ENCODE measurements around the gene UBL4A.
A peak's percentile ranks its signal among the peaks of the same experiment; 100 is the strongest.

Gene UBL4A

DNA sequence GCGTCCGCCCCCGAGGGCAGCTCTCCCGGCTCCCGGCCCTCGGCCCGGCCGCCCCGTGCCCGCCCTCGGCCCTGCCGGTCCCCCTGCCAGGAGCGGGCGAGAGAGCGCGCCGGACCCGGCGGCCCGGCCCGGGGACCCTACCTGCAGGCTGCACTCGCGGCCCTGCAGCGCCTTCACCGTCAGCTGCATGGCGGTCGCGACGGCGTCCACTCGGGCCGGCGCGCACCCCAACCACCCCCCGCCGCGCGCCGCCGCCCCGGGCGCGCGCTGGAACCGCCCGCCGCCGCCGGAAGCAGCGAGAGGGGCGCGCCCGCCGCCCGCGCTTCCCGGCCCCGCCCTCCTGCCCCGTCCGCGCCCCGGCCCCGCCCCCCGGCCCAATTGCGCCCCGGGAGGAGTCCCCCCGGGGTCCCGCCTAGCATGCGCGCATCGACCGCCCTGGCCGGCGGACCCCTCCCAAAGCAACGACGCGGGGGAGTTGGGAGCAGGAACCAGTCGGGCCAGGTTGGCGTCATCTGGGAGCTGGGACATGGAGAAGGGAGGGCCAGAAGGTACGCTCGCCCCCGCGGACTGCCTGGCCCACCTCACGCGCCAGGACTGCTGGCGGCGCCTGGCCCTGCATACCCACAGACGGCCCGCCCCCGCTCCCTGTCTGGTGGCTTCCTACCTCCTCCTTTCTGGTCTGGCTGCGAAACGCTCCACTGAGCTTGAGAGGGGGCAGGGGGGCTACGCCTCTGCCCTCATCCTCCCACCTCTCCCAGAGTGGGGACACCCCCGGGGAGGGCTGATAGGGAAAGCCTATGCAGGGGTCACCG lies at the start of gene UBL4A:
Gene UBL4A, minus strand, starts transcription at position 220 of the 812 bp plus-strand sequence. Its CDS starts 31 bp downstream, at position 189.
- no peak for DNase-seq (ENCODE audit: low read depth)

DNA sequence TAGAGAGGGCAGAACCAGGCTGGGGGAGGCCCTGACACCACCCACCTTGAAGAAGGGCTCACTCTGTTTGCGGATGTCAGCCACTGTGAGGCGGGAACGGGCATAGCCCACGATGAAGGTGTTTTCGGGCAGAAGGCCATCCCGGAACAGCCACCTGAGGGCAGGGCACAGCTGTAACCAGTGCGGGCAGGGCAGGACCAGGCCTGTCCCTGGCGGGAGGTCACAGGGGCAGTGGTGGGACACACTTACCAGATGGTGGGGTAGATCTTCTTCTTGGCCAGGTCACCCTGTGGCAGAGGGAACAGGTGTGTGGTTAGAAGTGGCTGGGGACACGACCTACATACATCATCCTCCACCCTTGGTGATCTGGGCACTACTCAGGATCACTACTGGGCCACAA lies 49.5 kb upstream of the UBL4A start:
- no peak for DNase-seq (ENCODE audit: low read depth)

DNA sequence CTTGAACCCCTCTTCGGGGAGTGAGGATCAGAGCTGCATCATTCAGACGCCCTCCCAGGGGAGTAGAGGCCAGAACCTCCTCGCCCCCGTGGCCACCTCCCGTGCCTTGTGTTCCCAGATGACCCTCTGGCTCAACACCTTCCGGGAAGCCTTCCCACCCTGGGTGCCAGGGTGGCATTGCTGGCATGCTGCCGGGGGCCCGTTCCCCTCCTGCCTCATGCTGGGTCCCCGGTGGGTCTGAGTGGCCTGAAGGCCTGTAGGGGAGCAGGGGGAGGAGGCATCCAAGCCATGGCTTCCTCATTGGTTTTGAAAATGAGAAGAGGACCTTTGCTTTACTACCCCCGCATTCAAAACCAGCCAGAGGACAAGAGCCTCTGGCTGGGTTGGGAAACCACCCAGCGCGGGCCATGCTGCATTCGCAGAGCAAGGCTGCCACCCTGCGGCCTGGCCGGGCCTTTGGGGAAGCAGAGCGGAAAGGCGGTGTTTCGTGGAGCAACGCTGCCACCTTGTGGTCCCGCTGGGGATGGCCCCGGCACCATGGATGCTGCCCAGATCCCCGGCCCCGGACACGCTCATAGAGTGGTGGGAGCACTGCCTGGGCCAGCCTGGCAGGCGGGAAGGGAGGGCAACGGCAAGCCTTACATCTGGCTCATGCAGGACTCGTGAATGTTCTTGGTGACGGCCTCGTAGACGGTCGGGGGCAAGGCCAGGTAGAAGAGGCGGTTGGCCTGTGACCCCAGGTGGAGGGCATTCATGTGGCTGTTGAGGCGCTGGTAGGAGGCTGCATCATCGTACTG lies 48.3 kb upstream of the UBL4A start:
- DNase-seq (ENCODE audit: low read depth) = no peak

DNA sequence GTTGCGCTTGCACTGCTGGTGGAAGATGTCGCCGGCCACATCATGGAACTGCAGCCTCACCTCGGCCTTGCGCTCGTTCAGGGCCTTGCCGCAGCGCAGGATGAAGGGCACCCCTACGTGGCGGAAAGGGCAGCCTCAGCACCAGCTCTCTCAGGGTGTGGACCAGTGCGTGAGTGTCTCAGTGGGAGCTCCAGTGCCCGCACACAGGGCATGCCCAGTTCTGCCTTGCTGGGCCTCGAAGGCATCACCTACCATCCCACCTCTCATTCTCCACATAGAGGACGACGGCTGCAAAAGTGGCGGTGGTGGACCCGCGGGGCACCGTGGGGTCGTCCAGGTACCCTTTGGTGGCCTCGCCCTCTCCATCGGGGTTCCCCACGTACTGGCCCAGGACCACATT lies 46.3 kb upstream of the UBL4A start:
- DNase-seq (ENCODE audit: low read depth) = no peak

DNA sequence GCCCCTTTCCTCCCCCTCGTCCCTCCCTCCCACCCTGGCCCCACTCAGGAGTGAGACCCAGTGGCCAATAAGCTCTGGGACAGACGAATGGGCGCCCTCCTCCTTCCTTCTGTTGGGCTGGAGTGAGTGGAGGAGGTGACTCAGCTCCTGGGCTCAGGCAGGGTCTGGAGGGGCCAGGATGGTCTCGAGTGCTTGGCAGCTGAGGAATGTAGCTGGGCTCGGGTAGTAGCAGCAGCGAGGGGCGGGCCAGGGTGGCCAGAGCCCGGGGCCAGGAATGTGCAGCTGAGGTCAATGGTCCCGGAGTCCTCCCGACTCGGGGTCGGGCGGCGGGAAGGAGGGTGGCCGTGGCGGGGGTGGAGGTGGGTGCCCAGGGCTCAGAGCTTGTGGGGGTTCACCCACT lies 45.2 kb upstream of the UBL4A start:
- no peak for DNase-seq (ENCODE audit: low read depth)

DNA sequence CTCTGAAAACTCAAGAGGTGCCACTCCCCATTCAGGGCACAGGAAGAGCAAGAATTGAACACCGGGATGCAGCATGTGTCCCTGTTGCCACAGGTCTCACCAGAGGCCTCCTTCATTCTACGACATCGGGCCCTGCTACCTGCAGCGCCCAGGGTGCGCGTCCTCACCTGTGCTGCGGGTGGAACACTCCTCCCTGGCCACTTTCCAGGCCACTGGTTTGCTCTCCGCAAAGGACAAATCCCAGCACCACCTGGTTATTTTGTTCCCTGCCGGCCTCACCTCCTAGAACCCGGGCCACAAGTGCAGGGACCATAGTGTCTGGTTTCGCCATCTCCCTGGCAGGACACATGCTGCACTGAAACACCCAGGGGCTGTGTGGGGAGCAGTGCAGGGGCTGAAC lies 43.9 kb upstream of the UBL4A start:
- no peak for DNase-seq (ENCODE audit: low read depth)

DNA sequence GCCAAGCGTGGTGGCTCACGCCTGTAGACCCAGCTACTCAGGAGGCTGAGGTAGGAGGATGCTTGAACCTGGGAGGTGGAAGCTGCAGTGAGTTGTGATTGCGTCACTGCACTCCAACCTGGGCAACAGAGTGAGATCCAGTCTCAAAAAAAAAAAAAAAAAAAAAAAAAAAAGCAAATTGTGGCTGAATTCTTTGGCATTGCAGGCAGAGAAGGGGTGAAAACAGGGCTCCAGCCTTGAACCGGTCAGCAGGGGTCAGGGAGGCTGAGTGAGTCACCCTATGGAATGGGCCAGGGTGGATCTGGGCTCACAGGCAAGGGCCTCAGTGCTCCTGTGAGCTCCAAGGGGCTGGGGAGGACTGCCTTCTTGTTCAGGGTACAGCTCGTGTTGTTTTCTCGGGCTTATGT lies 42.8 kb upstream of the UBL4A start:
- no peak for DNase-seq (ENCODE audit: low read depth)

DNA sequence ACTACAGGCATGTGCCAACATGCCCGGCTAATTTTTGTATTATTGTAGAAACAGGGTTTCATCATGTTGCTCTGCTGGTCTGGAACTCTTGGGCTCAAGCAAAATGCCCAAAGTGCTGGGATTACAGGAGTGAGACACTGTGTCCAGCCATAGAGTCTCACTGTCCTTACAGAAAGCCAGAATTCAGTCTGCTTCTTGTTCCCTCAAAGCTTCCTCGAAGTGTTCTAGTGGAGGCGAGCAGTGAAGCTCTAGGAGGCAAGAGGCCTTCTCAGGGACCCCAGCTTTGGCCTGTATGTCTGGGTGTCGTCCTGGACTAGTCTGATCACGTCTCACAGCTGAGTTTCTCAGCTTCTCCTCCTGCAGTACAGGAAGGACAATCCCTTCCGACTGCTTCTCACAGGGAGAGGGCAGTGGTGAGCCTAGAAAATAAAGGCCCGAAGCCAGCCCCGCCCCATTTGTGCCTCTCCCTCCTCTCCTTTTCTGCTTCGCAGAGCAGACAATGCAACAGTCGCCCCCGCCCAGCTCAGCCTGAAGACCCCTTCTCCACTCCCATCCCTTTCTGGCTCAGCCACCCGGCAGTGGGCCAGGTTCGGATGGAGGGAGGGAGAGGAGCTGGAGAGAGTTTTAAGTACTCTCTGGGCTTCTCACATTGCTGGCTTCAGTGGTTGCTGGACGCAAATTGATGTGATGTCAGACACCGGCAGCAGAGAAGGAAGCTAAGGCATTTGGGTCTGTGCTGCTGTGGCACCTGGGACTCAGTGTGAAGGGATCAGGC lies 40.7 kb upstream of the UBL4A start:
- DNase-seq (ENCODE audit: low read depth) = no peak

DNA sequence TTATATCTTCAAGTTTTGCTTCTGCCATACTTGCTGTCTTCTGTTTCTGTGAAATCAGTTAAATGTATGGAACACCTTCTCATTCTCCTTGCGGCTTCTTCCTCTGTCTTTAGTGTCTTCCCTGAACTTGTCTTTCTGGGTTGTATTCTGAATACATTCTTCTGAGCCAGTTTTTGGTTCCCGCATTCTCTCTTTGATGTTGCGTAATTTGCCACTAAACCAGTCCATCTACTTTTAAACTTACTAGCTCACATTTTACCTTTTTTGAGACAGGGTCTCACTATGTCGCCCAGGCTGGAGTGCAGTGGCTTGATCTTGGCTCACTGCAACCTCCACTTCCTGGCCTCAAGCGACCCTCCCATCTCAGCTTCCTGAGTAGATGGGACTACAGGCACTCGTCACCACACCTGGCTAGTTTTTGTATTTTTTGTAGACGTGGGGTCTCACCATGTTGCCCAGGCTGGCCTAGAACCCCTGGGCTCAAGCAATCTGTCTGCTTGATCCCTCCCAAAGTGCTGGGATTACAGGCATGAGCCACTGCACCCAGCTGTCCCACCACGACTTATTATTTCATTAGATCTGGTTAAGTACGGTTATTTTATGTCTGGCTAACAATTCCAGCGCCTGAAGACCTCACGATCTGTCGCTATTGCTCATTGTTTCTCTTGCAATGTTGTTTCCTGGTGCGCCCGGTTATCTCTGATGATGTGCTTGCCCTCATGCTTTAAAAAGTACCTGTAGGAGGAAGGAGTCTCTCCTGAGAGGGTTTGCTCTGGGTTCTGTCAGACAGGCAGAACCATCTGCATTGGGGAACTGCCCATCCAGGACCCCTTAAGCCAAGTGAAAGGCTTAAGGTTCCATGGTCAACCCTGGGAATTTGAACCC lies 39.4 kb upstream of the UBL4A start:
- DNase-seq (ENCODE audit: low read depth) = no peak

DNA sequence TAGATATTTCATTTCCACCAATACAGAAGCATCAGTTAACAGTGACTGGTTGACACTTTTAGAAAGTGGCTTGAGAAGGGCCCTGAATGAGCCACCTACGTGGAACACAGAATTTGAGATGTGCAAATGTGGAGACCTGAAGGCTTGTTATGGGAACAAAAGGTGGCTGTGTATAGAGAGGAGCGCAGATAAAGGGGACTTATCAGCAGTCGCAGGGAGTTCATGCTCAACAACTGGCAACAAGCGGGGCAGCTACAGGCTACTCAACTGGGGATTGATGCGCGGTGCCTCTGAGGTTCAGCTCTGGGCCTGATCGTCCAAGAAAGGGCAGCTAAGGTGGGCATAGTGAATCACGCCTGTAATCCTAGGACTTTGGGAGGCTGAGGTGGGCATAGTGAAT lies 33.0 kb upstream of the UBL4A start:
- DNase-seq (ENCODE audit: low read depth) = no peak

DNA sequence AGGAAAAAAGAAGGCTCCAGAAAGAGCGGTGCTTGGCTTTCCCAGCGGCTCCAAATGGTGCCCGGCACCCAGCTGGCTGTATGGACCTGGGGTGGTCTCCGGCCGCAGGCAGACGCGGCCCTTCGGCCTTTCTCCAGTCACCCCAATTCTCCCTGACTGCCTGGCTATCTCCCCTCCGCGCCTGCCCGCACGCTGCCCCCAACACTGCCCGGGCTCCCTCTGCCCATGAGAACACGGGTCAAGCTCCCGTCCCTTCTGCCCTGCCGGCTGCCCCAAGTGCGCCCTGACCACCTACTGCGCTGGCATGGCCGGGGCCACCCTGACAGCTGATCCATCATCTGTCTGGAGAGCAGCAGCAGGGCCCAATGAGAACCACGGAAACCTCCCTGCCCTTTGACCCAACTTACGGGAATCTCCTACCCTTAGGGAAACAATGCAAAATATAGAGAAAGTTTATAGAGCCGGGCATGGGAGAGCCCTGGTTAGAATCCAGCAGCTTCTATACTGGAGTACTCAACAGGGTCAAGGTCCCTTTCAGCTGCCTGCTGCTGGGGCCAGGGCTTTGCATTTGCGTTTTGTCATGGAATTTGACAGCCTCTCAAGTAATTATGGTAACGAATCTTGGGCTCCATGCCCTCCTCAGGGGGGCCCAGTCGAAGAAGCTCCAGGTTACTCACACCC lies 30.8 kb upstream of the UBL4A start:
- DNase-seq (ENCODE audit: low read depth) = no peak

DNA sequence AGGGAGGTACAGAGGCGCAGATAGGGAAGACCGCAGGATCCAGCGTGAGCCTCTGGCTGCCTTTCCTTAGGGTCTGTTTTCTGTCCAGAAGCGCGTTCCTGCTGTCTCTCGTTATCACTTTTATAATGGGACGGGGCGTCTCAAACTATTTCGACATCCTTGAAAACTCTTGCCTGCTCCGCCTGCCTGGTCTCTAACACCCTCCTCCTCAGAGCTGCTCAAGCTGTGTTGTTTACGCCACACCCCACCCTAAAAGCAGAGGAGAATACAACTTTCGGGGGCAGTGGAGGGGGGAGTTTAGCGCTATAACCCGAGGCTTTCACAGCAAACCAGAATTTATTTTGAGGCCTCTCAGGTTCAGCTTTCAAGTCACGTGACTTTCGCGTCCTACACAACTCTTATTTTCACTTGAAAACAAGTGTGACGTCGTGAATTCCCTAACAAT lies 30.3 kb upstream of the UBL4A start:
- peak; percentile 18 for DNase-seq (ENCODE audit: low read depth)

DNA sequence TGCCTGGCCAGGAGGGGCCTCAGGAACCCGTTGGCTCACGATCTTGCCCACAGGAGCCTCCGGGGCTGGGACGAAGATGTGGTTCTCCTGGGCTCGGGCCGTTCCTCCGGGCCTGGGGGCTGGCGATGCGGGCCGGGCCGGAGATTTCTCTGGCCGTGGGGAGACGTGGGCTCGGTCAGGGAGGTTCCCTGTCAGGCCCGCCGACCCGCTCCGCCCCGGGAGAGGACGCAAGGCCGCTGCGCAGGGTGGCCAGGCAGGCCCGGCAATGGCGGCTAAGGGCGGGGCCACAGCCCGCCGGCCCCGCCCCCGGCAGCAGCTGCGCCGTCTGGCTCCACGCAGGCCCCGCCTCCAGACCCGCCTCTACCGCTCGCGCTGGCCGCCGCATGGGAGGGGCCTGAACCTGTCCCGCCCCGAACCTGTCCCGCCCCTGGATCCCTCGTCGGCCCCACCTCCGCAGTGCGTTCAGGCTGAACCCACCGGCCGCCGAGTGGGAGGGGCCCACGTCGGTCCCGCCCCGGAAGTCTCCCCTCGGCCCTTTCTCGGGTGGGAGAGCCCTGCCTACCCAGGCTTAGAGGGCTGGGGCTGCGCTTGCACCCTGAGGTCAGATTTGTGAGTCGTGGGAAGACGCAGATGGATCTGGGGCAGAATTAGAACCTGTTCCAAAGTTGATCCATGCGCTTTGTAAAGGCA lies 29.7 kb upstream of the UBL4A start, which contains the start of gene FAM3A:
Gene FAM3A, minus strand, starts transcription at position 267 of the 690 bp plus-strand sequence. CDS start 460 bp downstream, outside the sequence.
- peak; percentile 31 for DNase-seq (ENCODE audit: low read depth)

DNA sequence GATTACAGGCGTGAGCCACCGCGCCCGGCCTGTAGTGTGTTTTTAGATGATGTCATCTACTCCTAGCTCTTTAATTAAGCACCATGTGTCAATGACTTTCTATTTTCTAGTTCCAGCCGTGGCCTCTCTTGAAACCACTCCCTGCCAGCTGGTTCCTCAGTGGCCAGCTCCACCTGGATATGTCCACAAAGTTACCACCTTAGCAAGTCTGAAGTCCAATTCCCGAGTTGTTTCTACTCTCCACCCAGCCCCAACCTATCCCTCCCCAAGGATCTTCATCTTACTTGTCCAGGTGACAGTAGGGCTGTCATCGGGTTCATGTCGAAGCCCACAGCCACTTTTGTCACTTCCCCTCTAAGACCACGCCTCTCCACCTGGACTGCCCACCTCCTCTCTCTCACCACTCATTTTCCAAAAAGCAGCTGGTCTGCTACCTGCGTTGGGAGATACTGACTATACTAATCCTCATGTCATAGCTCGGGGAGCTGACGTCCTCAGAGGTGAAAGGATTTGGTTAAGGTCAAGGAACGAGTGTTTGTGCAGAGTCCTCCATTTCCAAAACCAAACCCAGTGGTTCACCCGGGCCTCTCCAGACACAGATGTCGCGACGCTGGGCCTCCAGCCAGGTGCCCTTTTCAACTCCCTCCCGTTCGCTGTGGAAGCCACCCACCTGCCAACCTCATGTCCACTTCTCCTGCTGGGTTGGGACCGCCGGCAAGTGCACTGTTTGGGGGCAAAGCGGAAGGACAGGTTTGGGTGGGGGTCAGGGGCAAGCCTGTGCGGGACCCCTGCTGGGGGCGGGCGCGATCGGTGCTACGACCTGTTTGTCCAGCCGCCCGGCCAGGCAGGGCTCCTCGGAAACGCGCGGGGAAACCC lies 28.9 kb upstream of the UBL4A start:
- DNase-seq (ENCODE audit: low read depth) = no peak

DNA sequence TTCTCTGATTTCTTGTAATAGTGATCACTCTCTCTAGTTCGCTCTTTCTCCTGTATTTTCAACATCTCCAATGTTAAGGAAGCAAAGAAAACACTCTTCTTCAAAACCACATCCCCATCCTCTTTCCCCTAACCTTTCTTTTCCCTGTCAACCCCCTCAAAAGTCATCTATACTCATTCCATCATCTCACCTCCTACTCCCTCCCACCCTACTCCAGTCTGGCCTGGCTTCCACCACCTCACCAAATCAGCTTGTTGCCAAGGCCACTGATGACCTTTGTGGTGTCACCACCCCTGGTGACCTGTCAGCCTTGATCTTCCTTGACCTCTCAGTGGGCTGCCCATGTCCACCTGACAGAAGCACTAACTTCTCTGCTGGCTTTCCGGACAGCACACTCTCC lies 27.3 kb upstream of the UBL4A start:
- DNase-seq (ENCODE audit: low read depth) = no peak

DNA sequence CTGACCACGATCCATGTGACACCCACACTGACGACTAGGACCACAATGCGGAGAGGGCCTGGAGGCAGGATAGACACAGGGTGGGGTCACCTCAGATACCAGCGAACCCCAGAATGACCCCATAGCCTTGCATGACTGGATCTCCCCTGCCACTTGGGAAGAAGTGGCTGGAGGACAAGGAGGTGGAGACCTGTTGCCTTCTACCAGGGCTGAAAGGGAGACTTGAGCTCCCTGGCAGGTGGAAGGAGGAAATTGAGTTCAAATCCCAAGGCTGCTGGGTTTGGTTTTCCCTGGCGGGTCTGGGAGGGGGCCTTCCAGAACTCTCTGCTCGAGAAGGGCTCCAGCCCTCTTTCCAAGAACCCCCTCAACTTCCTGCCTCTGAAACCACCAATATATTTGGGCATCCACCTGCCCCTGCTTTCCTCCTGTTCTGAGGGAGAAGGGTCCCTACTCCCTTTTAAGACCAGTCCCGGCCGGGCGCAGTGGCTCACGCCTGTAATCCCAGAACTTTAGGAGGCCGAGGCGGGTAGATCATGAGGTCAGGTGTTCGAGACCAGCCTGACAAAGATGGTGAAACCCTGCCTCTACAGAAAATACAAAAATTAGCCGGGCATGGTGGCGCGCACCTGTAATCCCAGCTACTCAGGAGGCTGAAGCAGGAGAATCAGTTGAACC lies 26.6 kb upstream of the UBL4A start:
- DNase-seq (ENCODE audit: low read depth) = no peak

DNA sequence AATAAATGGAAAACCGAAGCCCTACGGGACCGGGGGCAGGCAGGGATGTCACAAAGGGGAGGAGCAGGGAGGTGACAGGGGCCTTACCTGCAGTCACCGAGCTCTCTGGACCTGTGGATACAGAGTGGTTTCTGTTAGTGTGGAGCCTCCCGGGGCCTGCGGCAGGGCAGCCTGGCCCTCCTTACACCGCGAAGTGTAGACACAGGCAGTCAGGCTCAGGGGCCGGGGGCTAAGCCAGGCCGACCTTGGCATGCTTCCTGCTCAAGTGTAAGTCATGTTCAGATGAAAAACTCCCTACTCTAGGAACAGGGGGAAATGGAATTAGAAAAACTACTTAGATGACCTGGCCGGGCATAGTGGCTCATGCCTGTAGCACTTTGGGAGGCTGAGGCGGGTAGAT lies 25.3 kb upstream of the UBL4A start:
- no peak for DNase-seq (ENCODE audit: low read depth)

DNA sequence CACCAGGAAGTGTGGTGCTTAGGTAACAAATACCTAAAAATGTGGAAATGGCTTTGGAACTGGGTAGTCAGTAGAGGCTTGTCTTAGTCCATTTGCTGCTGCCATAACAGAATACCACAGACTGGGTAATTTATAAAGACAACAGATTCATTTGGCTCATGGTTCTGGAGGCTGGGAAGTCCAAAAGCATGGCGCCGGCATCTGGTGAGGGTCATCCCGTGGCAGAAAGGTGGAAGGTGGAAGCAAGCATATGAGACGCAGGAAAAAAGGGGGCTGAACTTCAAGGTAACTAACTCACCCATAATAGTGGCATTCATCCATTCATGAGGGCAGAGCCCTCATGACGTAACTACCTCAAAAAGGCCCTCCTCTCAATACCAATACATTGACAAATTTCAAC lies 23.0 kb upstream of the UBL4A start:
- no peak for DNase-seq (ENCODE audit: low read depth)

DNA sequence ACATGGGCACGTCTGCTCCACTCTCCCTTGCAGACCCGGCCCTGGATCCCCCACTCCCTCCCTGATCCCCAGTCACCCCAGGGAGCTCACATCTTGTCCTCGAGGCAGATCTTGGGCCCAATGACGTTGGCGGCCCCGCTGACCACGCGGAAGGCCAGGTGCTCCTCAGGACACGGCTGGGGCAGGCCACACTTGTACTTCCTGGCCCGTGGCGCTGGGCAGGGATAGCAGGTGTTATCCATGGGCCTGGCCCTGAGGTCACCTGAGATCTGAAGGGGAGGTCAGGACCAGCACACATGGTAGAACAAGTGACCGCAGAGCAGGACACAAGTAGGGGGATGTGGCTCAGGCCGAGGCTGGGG lies 21.9 kb upstream of the UBL4A start:
- DNase-seq (ENCODE audit: low read depth) = no peak
